GM12874 (cell line): Measurements from ENCODE around the gene PI4KA.

ENCODE experiments used
- TF ChIP-seq, protein P1 (sequence below): IDR thresholded peaks from 2 replicates; pipeline ENCODE4 v1.5.1; 2011; ENCODE audit warnings: low read depth, mild to moderate bottlenecking, control low read depth, low read length, moderate library complexity; ENCODE audit not compliant: insufficient read depth

Gene PI4KA

DNA sequence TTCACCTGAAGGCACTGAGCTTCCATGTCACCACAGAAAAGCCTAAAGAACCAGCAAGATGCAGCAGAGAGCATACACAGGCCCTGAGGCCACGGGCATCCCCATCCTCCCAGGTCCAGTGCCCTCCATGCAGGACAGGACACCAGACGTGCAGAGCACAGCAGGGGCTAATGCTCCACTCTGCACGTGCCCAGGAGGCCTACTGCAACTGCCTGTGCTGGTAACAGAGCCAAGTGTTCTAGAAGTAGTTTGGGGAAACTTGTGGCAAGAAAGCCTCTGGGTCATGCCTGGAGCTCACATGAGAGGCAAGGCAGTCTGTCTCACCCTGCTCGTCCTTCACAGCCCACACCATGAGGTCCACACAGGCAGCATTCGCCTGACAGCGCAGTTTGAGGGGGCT lies 54.0 kb downstream of the PI4KA start:
- TF ChIP-seq, protein P1, sequence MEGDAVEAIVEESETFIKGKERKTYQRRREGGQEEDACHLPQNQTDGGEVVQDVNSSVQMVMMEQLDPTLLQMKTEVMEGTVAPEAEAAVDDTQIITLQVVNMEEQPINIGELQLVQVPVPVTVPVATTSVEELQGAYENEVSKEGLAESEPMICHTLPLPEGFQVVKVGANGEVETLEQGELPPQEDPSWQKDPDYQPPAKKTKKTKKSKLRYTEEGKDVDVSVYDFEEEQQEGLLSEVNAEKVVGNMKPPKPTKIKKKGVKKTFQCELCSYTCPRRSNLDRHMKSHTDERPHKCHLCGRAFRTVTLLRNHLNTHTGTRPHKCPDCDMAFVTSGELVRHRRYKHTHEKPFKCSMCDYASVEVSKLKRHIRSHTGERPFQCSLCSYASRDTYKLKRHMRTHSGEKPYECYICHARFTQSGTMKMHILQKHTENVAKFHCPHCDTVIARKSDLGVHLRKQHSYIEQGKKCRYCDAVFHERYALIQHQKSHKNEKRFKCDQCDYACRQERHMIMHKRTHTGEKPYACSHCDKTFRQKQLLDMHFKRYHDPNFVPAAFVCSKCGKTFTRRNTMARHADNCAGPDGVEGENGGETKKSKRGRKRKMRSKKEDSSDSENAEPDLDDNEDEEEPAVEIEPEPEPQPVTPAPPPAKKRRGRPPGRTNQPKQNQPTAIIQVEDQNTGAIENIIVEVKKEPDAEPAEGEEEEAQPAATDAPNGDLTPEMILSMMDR: no peak

DNA sequence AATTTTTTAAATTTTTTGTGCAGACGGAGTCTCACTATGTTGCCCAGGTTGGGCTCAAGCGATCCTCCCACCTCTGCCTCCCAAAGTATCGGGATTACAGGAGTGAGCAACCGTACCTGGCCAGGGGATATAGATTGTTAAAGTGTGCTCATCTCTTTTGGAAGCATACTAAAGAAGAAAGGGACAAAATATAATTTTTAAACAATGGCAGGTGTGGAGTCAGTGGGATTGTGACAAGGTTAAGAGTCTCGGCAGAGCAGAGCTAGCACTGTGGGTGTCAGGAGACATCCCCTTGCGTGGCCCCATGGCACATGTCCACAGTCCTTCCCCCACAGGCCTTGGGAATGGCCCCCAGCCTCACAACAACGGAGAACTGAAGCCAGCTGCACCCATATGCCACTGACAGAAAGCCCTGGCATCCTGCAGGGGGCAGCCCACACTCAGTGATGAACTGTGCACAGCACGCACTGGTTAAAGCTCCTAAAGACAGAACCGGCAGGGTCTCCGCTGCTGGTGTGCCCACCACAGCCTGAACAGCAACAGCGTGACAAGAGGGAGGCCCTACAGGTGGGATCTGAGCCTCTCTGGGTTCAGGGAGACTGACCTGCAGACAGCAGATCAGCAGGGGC lies 54.8 kb downstream of the PI4KA start:
- TF ChIP-seq, protein P1: peak; percentile 61

DNA sequence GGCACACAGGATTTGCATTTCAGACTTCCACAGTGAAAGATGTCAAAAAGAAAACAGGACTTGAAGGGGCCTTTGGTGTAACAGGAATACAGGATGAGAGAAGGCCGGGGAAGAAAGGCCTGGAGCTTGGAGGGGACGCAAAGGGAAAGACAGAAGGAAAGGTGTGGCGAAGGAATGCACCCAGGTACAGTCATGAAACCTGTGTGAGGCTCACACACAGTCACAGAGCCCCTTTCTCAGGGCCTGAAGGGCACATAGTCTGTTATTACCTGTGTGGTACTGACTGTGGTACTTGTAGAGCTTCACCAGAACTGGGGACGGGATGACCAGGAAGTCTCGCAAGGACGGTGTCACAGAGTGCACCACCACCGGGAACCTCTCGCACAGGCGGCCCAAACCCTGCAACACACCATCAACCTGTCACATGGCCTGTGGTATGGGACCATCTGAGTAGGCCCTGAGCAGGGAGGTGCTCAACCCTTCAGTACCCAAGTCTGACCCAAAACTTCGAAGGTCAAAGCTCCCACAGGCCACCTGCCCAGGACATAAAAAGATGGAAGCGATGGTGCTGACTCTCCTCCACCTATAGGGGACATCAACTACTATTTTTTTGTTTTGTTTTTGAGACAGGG lies 55.6 kb downstream of the PI4KA start:
- TF ChIP-seq, protein P1: no peak

DNA sequence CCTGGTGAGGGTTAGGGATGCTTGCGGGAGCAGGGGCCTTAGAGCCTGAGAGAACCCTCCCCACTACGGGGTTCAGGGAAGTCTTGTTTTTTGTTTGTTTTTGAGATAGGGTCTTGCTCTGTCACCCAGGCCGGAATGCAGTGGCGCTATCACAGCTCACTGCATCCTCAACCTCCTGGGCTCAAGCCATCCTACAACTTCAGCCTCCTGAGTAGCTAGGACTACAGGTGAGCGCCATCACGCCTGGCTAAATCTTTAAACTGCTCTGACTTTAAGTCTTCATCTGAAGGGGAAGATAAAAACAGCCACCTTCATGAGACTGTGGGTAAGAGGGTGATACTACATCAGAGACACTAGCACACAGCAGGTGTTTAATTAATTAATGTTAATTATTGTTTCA lies 56.2 kb downstream of the PI4KA start:
- TF ChIP-seq, protein P1: no peak

DNA sequence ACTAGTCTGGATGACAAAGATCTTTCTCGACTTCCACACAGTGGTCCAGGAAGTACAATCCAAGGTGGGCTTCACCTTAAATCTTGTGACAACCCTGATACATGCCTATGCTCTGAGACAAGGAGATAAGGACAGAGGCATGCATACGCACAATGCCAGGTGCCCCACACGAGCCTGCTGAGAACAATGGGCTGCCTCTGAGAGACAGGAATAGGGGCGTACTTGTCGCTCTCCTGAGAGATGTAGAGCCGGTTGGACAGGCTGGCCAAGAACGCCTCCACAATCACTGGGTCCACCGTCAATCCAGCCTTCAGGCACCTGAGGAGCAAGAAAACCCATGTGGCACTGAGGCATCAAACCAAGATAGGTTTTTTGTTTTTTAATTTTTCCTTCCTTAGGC lies 59.2 kb downstream of the PI4KA start:
- TF ChIP-seq, protein P1: no peak

DNA sequence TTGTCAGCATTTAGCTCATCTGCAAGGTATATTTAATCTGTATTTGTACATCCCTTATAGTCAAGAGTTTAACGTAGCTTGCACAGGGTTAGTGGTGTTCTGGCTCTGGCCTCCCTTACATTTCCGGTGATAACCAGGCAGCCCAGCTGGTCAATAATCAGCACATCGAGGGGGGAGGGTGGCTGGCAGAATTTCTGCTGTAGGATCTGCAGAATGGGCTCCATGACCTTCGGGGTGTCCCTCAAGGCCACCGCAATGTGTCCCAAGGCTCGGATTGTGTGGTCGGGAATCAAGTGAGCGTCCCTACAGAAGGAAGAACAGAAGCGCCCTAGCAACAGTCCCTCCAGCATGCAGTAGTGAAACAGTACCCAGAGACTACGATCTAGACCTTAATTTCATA lies 59.6 kb downstream of the PI4KA start:
- TF ChIP-seq, protein P1: no peak

DNA sequence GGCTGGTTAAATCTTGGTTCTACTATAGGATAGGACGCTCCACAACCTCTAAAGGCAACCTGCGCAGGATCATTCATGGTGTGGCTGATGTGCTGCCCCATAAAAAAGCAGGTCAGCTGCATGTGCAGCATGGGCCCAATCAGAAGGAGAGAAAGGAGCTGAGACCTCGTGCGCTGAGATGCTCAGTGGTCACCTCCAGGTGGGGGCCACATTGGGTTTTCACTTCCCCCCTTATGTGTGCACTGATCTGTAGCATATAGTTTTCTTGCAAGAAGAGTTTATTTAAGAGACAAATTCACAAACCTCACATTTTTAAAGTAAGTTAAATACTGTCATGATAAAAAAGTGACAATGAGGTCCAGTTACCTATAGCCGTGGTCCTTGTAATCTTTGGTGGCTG lies 60.4 kb downstream of the PI4KA start:
- TF ChIP-seq, protein P1: no peak
